HCT116 (cell line): Measurements from ENCODE around the gene DLG2. TPM values are rescaled to one million over a fixed set of nuclear protein-coding genes. Genes with fewer than 3 reads are reported as not detected.

Experiments
- ATAC-seq: fragments of 200-7000 bp; cut with Tn5 transposase; 2 replicates; pipeline ENCODE4 v1.9.1; 2020; ENCODE audit warnings: mild to moderate bottlenecking, moderate library complexity
- BruUV-seq: library from RNA; stranded (reverse); fragments of 400-500 nt; replicated peaks from 2 replicates; lab custom pipeline; 2021; lab: Mats Ljungman, UMichigan
- CTCF ChIA-PET: fragments of 300-600 bp; sonication (Branson Sonifier 250); formaldehyde crosslinking; loops from one replicate; lab custom pipeline; 2021; ENCODE audit warnings: antibody characterized with exemption; lab: Charles Lee
- POLR2A ChIA-PET: fragments of 300-600, 350-600 bp; sonication (Branson Sonifier 250); formaldehyde crosslinking; loops from one replicate; lab custom pipeline; 2021; ENCODE audit warnings: antibody characterized with exemption; lab: Charles Lee
- RAD21 ChIA-PET, 2 experiments: fragments of 300-600 bp; sonication (Branson Sonifier 250); formaldehyde crosslinking; loops; one replicate each; lab custom pipeline; 2023; ENCODE audit warnings: low total read pairs in 2 of 2; ENCODE audit not compliant: uncharacterized antibody in 2 of 2, unreplicated experiment in 2 of 2, low non-redundant PET in 1 of 2; lab: Charles Lee
- DNase-seq: peaks from one replicate; pipeline ENCODE4 v3.0.0-alpha.2; 2010; ENCODE audit warnings: low read depth, low spot score
- H2AFZ ChIP-seq: fragments of 200-600 bp; shearing (Covaris generic), sonication (generic); 2 replicates; pipeline ENCODE4 v1.6.1; 2017; ENCODE audit warnings: low read depth, mixed run types, mixed read lengths, antibody characterized with exemption, low read length; ENCODE audit not compliant: poor library complexity, severe bottlenecking
- H3K27ac ChIP-seq: 2 replicates; pipeline ENCODE4 v1.5.1; 2012; ENCODE audit warnings: low read depth, low read length
- H3K27me3 ChIP-seq: fragments of 200-600 bp; sonication (generic); 2 replicates; pipeline ENCODE4 v1.6.1; 2016; ENCODE audit warnings: mixed run types, low read length, mixed read lengths; ENCODE audit not compliant: insufficient read depth
- H3K36me3 ChIP-seq, 2 experiments: fragments of 200-500 bp in 1 of 2; fragments of 200-600 bp in 1 of 2; sonication (Bioruptor generic) in 1 of 2; sonication (generic) in 1 of 2; 2 replicates each; pipeline versions ENCODE4 v1.5.1 to v1.6.1; 2014 to 2016; ENCODE audit warnings: low read length in 2 of 2, inconsistent platforms in 1 of 2, mixed read lengths in 1 of 2, mixed run types in 1 of 2; ENCODE audit not compliant: insufficient read depth in 2 of 2, control insufficient read depth in 1 of 2
- H3K4me1 ChIP-seq, 2 experiments: fragments of 200-600 bp in 1 of 2; sonication (generic) in 1 of 2; 2 replicates each; pipeline versions ENCODE4 v1.5.1 to v1.6.1; 2012 to 2017; ENCODE audit warnings: low read length in 2 of 2, inconsistent platforms in 1 of 2, mild to moderate bottlenecking in 1 of 2, mixed read lengths in 1 of 2, mixed run types in 1 of 2, moderate library complexity in 1 of 2; ENCODE audit not compliant: insufficient read depth in 2 of 2, control insufficient read depth in 1 of 2
- H3K4me2 ChIP-seq: fragments of 200-600 bp; sonication (generic); 2 replicates; pipeline ENCODE4 v1.6.1; 2017; ENCODE audit warnings: mixed run types, low read length, mixed read lengths
- H3K4me3 ChIP-seq, 2 experiments: fragments of 200-600 bp in 1 of 2; sonication (generic) in 1 of 2; replicated peaks in 1 of 2; 2 replicates each; pipeline ENCODE4 v1.5.1; 2011 to 2016; ENCODE audit warnings: low read length in 2 of 2, control low read depth in 1 of 2, low read depth in 1 of 2, mild to moderate bottlenecking in 1 of 2, mixed read lengths in 1 of 2, mixed run types in 1 of 2
- H3K79me2 ChIP-seq: fragments of 200-600 bp; sonication (generic); 2 replicates; pipeline ENCODE4 v1.6.1; 2017; ENCODE audit warnings: mild to moderate bottlenecking, mixed run types, low read length, moderate library complexity, mixed read lengths; ENCODE audit not compliant: insufficient read depth
- H3K9ac ChIP-seq: fragments of 200-600 bp; sonication (generic); 2 replicates; pipeline ENCODE4 v1.6.1; 2016; ENCODE audit warnings: low read length, mixed read lengths
- H3K9me2 ChIP-seq: fragments of 200-600 bp; sonication (generic), shearing (Covaris generic); 2 replicates; pipeline ENCODE4 v1.6.1; 2017; ENCODE audit warnings: mixed run types, mild to moderate bottlenecking, moderate library complexity; ENCODE audit not compliant: insufficient read depth
- H3K9me3 ChIP-seq, 2 experiments: fragments of 200-500 bp in 1 of 2; fragments of 200-600 bp in 1 of 2; sonication (Bioruptor generic) in 1 of 2; sonication (generic) in 1 of 2; 2 replicates each; pipeline ENCODE4 v1.6.1; 2014 to 2017; ENCODE audit warnings: low read length in 2 of 2, mixed read lengths in 2 of 2, inconsistent platforms in 1 of 2, low read depth in 1 of 2, mild to moderate bottlenecking in 1 of 2, mixed run types in 1 of 2, moderate library complexity in 1 of 2; ENCODE audit not compliant: control insufficient read depth in 1 of 2, insufficient read depth in 1 of 2
- H4K20me1 ChIP-seq: fragments of 200-600 bp; sonication (generic), shearing (Covaris generic); 2 replicates; pipeline ENCODE4 v1.6.1; 2017; ENCODE audit warnings: mixed run types, mild to moderate bottlenecking, moderate library complexity; ENCODE audit not compliant: insufficient read depth
- ATF3 ChIP-seq: IDR thresholded peaks from 2 replicates; pipeline ENCODE4 v1.6.1; 2012
- CTCF ChIP-seq, 3 experiments: fragments of 200-600 bp in 1 of 3; sonication (generic) in 1 of 3; IDR thresholded peaks in 2 of 3; conservative IDR thresholded peaks in 1 of 3; 2 replicates each; pipeline ENCODE4 v1.5.1; 2012 to 2017; ENCODE audit warnings: low read depth in 2 of 3, low read length in 2 of 3, antibody characterized with exemption in 1 of 3, borderline replicate concordance in 1 of 3, control low read depth in 1 of 3, mild to moderate bottlenecking in 1 of 3, mixed read lengths in 1 of 3, mixed run types in 1 of 3, moderate library complexity in 1 of 3; ENCODE audit not compliant: insufficient read depth in 1 of 3
- EZH2 ChIP-seq: fragments of 200-600 bp; sonication (generic); IDR thresholded peaks from 2 replicates; pipeline ENCODE4 v1.6.1; 2017; ENCODE audit warnings: antibody characterized with exemption, mixed run types
- EZH2phosphoT487 ChIP-seq: fragments of 200-600 bp; IDR thresholded peaks from 2 replicates; pipeline ENCODE4 v1.6.1; 2018; ENCODE audit warnings: antibody characterized with exemption, borderline replicate concordance
- FOSL1 ChIP-seq: IDR thresholded peaks from 2 replicates; pipeline ENCODE4 v1.6.1; 2012; ENCODE audit warnings: low read depth
- JUND ChIP-seq: IDR thresholded peaks from 2 replicates; pipeline ENCODE4 v1.6.1; 2012
- POLR2A ChIP-seq: IDR thresholded peaks from 2 replicates; pipeline ENCODE4 v1.7.0; 2011; ENCODE audit warnings: borderline replicate concordance; ENCODE audit not compliant: insufficient read depth, insufficient read length; ENCODE audit errors: extremely low read depth
- REST ChIP-seq: IDR thresholded peaks from 2 replicates; pipeline ENCODE4 v1.6.1; 2012; ENCODE audit warnings: low read depth
- SIN3A ChIP-seq: IDR thresholded peaks from 2 replicates; pipeline ENCODE4 v1.6.1; 2012; ENCODE audit warnings: low read depth
- SP1 ChIP-seq: IDR thresholded peaks from 2 replicates; pipeline ENCODE4 v1.6.1; 2012; ENCODE audit warnings: low read depth
- TCF7L2 ChIP-seq: IDR thresholded peaks from 2 replicates; pipeline ENCODE4 v1.7.0; 2011; ENCODE audit warnings: borderline replicate concordance, inconsistent platforms; ENCODE audit not compliant: insufficient read depth, insufficient read length; ENCODE audit errors: extremely low read depth
- YY1 ChIP-seq: IDR thresholded peaks from 2 replicates; pipeline ENCODE4 v1.6.1; 2011; ENCODE audit warnings: low read length, low read depth, moderate library complexity, mild to moderate bottlenecking; ENCODE audit not compliant: insufficient replicate concordance; ENCODE audit errors: extremely low read depth
- ZFX ChIP-seq: fragments of 450-650 bp; IDR thresholded peaks from 2 replicates; pipeline ENCODE4 v1.6.1; 2017
- intact Hi-C: fragments of 100-400 bp; cut with micrococcal nuclease; formaldehyde crosslinking; loops from 2 replicates; pipeline ENCODE4 v1.10.0; 2022
- total RNA-seq: library from RNA; stranded (reverse); gene quantifications from one replicate; pipeline ENCODE4 v1.2.1, GENCODE V29; 2021; ENCODE audit not compliant: unreplicated experiment
- TF ChIP-seq, protein P1 (sequence below): IDR thresholded peaks from 2 replicates; pipeline ENCODE4 v1.6.1; 2011; ENCODE audit warnings: mild to moderate bottlenecking, low read length, moderate library complexity; ENCODE audit not compliant: insufficient replicate concordance; ENCODE audit errors: extremely low read depth

Gene DLG2
- total RNA-seq, 1 experiment from 2014 or later: 2.4 TPM

DNA sequence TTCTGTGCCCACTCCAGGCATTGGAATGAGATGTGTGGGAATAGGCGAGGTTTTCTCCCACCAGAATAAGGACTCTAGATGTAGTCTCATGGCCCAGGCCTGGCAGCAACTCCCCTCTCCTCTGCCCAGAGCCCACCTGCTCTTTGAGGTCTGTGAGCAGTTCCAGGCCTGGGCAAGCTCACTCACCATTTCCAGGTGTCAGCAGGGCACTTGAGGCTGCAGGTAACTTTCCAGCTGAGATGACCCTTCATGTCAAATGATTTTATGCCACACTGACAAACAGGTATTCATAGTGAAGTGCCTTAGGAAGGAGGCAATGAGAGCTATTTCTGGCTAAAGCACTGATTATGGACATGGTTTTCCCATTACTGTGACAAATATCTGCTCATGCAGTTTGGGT, 2217.7 kb downstream of the DLG2 start:
- intact Hi-C loops: no loop called here
- H3K9me3 ChIP-seq: no peaks in the 10 kb centered on the region
- ChIA-PET CTCF (no interaction called here), RAD21 (no interaction called here), POLR2A (no interaction called here)
- H4K20me1 ChIP-seq: no peaks in the 10 kb centered on the region
- H2AFZ ChIP-seq: no peak overlapping the region
- no TSS peak for BruUV-seq
- no peak overlapping the region for H3K27ac ChIP-seq
- H3K9ac ChIP-seq: no peak overlapping the region
- H3K27me3 ChIP-seq: 0 out of 2 replicates have a peak, but pooled peaks cover under 1% of the 10 kb centered on the region
- no peaks in the 10 kb centered on the region for H3K9me2 ChIP-seq
- TF ChIP-seq TCF7L2 (no peak), SIN3A (no peak), JUND (no peak), CTCF (IDR thresholded peaks at IDR 0.05 in 2 of 3, conservative IDR thresholded peaks at IDR 0.05 in 1 of 3; ENCODE audit: borderline replicate concordance in 1 of 3, insufficient read depth in 1 of 3, low read depth in 2 of 3, low read length in 2 of 3) (no peak), ATF3 (no peak), FOSL1 (no peak), ZFX (no peak), YY1 (no peak), SP1 (no peak), REST (no peak), POLR2A (no peak), EZH2 (no peak), EZH2phosphoT487 (no peak)
- TF ChIP-seq, protein P1, sequence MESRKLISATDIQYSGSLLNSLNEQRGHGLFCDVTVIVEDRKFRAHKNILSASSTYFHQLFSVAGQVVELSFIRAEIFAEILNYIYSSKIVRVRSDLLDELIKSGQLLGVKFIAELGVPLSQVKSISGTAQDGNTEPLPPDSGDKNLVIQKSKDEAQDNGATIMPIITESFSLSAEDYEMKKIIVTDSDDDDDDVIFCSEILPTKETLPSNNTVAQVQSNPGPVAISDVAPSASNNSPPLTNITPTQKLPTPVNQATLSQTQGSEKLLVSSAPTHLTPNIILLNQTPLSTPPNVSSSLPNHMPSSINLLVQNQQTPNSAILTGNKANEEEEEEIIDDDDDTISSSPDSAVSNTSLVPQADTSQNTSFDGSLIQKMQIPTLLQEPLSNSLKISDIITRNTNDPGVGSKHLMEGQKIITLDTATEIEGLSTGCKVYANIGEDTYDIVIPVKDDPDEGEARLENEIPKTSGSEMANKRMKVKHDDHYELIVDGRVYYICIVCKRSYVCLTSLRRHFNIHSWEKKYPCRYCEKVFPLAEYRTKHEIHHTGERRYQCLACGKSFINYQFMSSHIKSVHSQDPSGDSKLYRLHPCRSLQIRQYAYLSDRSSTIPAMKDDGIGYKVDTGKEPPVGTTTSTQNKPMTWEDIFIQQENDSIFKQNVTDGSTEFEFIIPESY: no peak
- ATAC-seq (no peak), DNase-seq (no peak)
- H3K4me2 ChIP-seq: no peak overlapping the region
- no peaks in the 10 kb centered on the region for H3K4me1 ChIP-seq
- no peak overlapping the region for H3K4me3 ChIP-seq
- no peaks in the 10 kb centered on the region for H3K36me3 ChIP-seq
- H3K79me2 ChIP-seq: no peaks in the 10 kb centered on the region
